Gastroesophageal sphincter (tissue), 3 donors: ENCODE data around the gene C19orf12.

Experiments
- CTCF ChIP-seq, 4 experiments: fragments of 200-600 bp in 2 of 4; fragments of 450-650 bp in 2 of 4; sonication (generic) in 1 of 4; IDR thresholded peaks; one replicate each; pipeline ENCODE4 v1.5.1; 2017 to 2019; ENCODE audit warnings: antibody characterized with exemption in 4 of 4, mild to moderate bottlenecking in 2 of 4, moderate library complexity in 2 of 4
- POLR2A ChIP-seq, 2 donors: fragments of 450-650 bp; IDR thresholded peaks; one replicate each; pipeline ENCODE4 v1.6.1; 2017; ENCODE audit warnings: antibody characterized with exemption in 2 of 2, mild to moderate bottlenecking in 2 of 2, moderate library complexity in 1 of 2

GRCh38 chr19:29682236-29682895 is 32.7 kb downstream of the C19orf12 start:
- no peak for TF ChIP-seq CTCF (IDR thresholded peaks at IDR 0.05)
- TF ChIP-seq POLR2A (IDR thresholded peaks at IDR 0.05), result no peak
